ENCODE results near the gene RTL1. TPM values are rescaled to one million over a fixed set of nuclear protein-coding genes. Genes with fewer than 3 reads are reported as not detected.

The RTL1 gene
- total RNA-seq, 2 experiments from 2014 or later = not detected

GRCh38 chr14:100882991-100883788 lies 20.3 kb downstream of the RTL1 start:
- CTCF ChIA-PET = interaction anchor here (0.6 kb wide), 1 partner anchor 309 kb away, joined by 4 read pairs; no protein-coding TSS in a partner anchor
- POLR2A ChIA-PET = no interaction called here

- CTCF ChIA-PET = no interaction called here
- POLR2A ChIA-PET = no interaction called here
Observed at GRCh38 chr14:100882026-100882967, 21.2 kb downstream of the RTL1 start.

GRCh38 chr14:100881211-100882025 lies 22.1 kb downstream of the RTL1 start:
- CTCF ChIA-PET = no interaction called here
- POLR2A ChIA-PET = no interaction called here

GRCh38 chr14:100880271-100881101 lies 23.0 kb downstream of the RTL1 start:
- ChIA-PET POLR2A (no interaction called here), CTCF (no interaction called here)

GRCh38 chr14:100879782-100880181 lies 23.7 kb downstream of the RTL1 start:
- ChIA-PET POLR2A (no interaction called here), CTCF (no interaction called here)

GRCh38 chr14:100879194-100879593 lies 24.3 kb downstream of the RTL1 start:
- ChIA-PET POLR2A (no interaction called here), CTCF (no interaction called here)

- POLR2A ChIA-PET = no interaction called here
Observed at GRCh38 chr14:100878271-100879146, 25.0 kb downstream of the RTL1 start.

GRCh38 chr14:100875861-100876590 lies 27.5 kb downstream of the RTL1 start:
- ChIA-PET CTCF (no interaction called here), POLR2A (interaction anchor here (0.6 kb wide), 1 partner anchor 29 kb away, joined by 15 read pairs; no protein-coding TSS in a partner anchor)

More at GRCh38 chr14:100878271-100879146, 25.0 kb downstream of the RTL1 start:
- CTCF ChIA-PET = no interaction called here

- ChIA-PET CTCF (no interaction called here), POLR2A (no interaction called here)
Observed at GRCh38 chr14:100875126-100875525, 28.4 kb downstream of the RTL1 start.

- POLR2A ChIA-PET = no interaction called here
- CTCF ChIA-PET = no interaction called here
Observed at GRCh38 chr14:100874411-100875091, 29.0 kb downstream of the RTL1 start.

- CTCF ChIA-PET = no interaction called here
Observed at GRCh38 chr14:100874051-100874410, 29.5 kb downstream of the RTL1 start.

GRCh38 chr14:100873096-100873482 lies 30.4 kb downstream of the RTL1 start:
- ChIA-PET CTCF (no interaction called here), POLR2A (no interaction called here)

More at GRCh38 chr14:100874051-100874410, 29.5 kb downstream of the RTL1 start:
- POLR2A ChIA-PET = no interaction called here

- CTCF ChIA-PET = no interaction called here
- POLR2A ChIA-PET = no interaction called here
Observed at GRCh38 chr14:100872259-100873095, 31.0 kb downstream of the RTL1 start.

- ChIA-PET CTCF (no interaction called here), POLR2A (no interaction called here)
Observed at GRCh38 chr14:100871234-100872186, 32.0 kb downstream of the RTL1 start.

Measured in activated CD8-positive, alpha-beta memory T cell treated with anti-CD3 and anti-CD28 coated beads for 36 hours (primary cell).